B cell (primary cell): ENCODE results near the gene GALNT17. TPM values are rescaled to one million over a fixed set of nuclear protein-coding genes. Genes with fewer than 3 reads are reported as not detected.

Experiments used
- ATAC-seq: fragments of 200-7000 bp; cut with Tn5 transposase; one replicate; pipeline ENCODE4 v1.10.0; 2021; ENCODE audit warnings: low read depth, mild to moderate bottlenecking, moderate number of reproducible peaks, moderate library complexity
- CTCF ChIA-PET: fragments of 350-600 bp; sonication (Branson Sonifier 250); formaldehyde crosslinking; loops from one replicate; lab custom pipeline; 2021; ENCODE audit warnings: antibody characterized with exemption, inconsistent platforms; lab: Charles Lee
- POLR2A ChIA-PET: fragments of 350-600 bp; sonication (Branson Sonifier 250); formaldehyde crosslinking; loops from one replicate; lab custom pipeline; 2021; ENCODE audit warnings: antibody characterized with exemption; lab: Charles Lee
- DNase-seq: peaks from one replicate; pipeline ENCODE4 v3.0.0; 2013
- H2AFZ ChIP-seq: 2 replicates; pipeline ENCODE4 v1.6.1; 2012; ENCODE audit warnings: mild to moderate bottlenecking, low read depth, low read length; ENCODE audit not compliant: insufficient read depth, poor library complexity, severe bottlenecking
- H3K27ac ChIP-seq, 2 donors: 1 replicate in 1 of 2; 2 replicates in 1 of 2; pipeline ENCODE4 v1.5.1; 2012 to 2013; ENCODE audit warnings: low read length in 2 of 2, mild to moderate bottlenecking in 2 of 2, moderate library complexity in 1 of 2
- H3K27me3 ChIP-seq, 4 experiments: fragments of 200-600 bp in 1 of 4; sonication (generic) in 1 of 4; replicated peaks in 1 of 4; 1 replicate in 2 of 4; 2 replicates in 2 of 4; pipeline versions ENCODE4 v1.6.1 to v1.7.0; 2013 to 2016; ENCODE audit warnings: low read length in 3 of 4, mild to moderate bottlenecking in 2 of 4, mixed read lengths in 1 of 4, moderate library complexity in 1 of 4; ENCODE audit not compliant: insufficient read depth in 4 of 4, control insufficient read depth in 3 of 4; ENCODE audit errors: control extremely low read depth in 1 of 4
- H3K36me3 ChIP-seq, 2 experiments: replicated peaks in 1 of 2; 1 replicate in 1 of 2; 2 replicates in 1 of 2; pipeline versions ENCODE4 v1.6.1 to v1.7.1; 2013; ENCODE audit warnings: low read length in 1 of 2; ENCODE audit not compliant: insufficient read depth in 2 of 2, control insufficient read depth in 1 of 2; ENCODE audit errors: control extremely low read depth in 1 of 2, extremely low read depth in 1 of 2
- H3K4me1 ChIP-seq, 2 donors: fragments of 200-600 bp in 1 of 2; sonication (generic) in 1 of 2; 1 replicate in 1 of 2; 2 replicates in 1 of 2; pipeline versions ENCODE4 v1.5.1 to v1.6.1; 2013 to 2017; ENCODE audit warnings: low read length in 2 of 2; ENCODE audit not compliant: control insufficient read depth in 2 of 2, insufficient read depth in 2 of 2
- H3K4me2 ChIP-seq: replicated peaks from 2 replicates; pipeline ENCODE3; 2012; ENCODE audit warnings: mild to moderate bottlenecking, low read depth, low read length; ENCODE audit not compliant: poor library complexity, severe bottlenecking
- H3K4me3 ChIP-seq, 5 experiments: fragments of 200-600 bp in 1 of 5; sonication (generic) in 1 of 5; 1 replicate in 3 of 5; 2 replicates in 2 of 5; pipeline versions ENCODE4 v1.5.1 to v1.7.0; 2011 to 2016; ENCODE audit warnings: low read length in 4 of 5, mild to moderate bottlenecking in 4 of 5, low read depth in 2 of 5, control low read depth in 1 of 5, moderate library complexity in 1 of 5; ENCODE audit not compliant: insufficient read depth in 1 of 5; ENCODE audit errors: control extremely low read depth in 1 of 5, extremely low read depth in 1 of 5
- H3K79me2 ChIP-seq: fragments of 200-600 bp; sonication (generic); one replicate; pipeline ENCODE4 v1.6.0; 2016; ENCODE audit warnings: low read length; ENCODE audit not compliant: control insufficient read depth, insufficient read depth
- H3K9ac ChIP-seq: fragments of 200-600 bp; sonication (generic); 2 replicates; pipeline ENCODE4 v1.6.1; 2017; ENCODE audit warnings: mild to moderate bottlenecking, low read length, moderate library complexity
- H3K9me3 ChIP-seq, 3 donors: one replicate each; pipeline versions ENCODE4 v1.6.1 to v1.7.1; 2013; ENCODE audit warnings: low read length in 2 of 3; ENCODE audit not compliant: control insufficient read depth in 2 of 3, insufficient read depth in 1 of 3; ENCODE audit errors: control extremely low read depth in 1 of 3
- H4K20me1 ChIP-seq: 2 replicates; pipeline ENCODE4 v1.6.0; 2012; ENCODE audit warnings: mild to moderate bottlenecking, low read length; ENCODE audit not compliant: insufficient read depth, control insufficient read depth, poor library complexity, severe bottlenecking
- H3K27ac Mint-ChIP-seq: one replicate; pipeline ENCODE4 v1.8.0; 2021; ENCODE audit warnings: mixed read lengths
- H3K27me3 Mint-ChIP-seq: one replicate; pipeline ENCODE4 v1.8.0; 2021; ENCODE audit warnings: mixed read lengths
- H3K4me1 Mint-ChIP-seq: one replicate; pipeline ENCODE4 v1.8.0; 2021; ENCODE audit warnings: mixed read lengths
- H3K4me3 Mint-ChIP-seq: one replicate; pipeline ENCODE4 v1.8.0; 2021; ENCODE audit warnings: mixed read lengths
- H3K9me3 Mint-ChIP-seq: one replicate; pipeline ENCODE4 v1.8.0; 2022; ENCODE audit warnings: mixed read lengths; ENCODE audit not compliant: insufficient read depth
- EZH2 ChIP-seq: IDR thresholded peaks from 2 replicates; pipeline ENCODE4 v1.6.1; 2012; ENCODE audit warnings: borderline replicate concordance, low read depth, mild to moderate bottlenecking, moderate library complexity, low read length; ENCODE audit not compliant: insufficient read depth, poor library complexity, severe bottlenecking
- WGBS: methylation state at CpG from one replicate; pipeline ENCODE4 v1.1.5; 2013; ENCODE audit warnings: missing lambda C conversion rate; ENCODE audit not compliant: insufficient coverage; 5-methylcytosine and 5-hydroxymethylcytosine counted together
- intact Hi-C: fragments of 100-400 bp; cut with micrococcal nuclease; formaldehyde crosslinking; loops from one replicate; pipeline ENCODE4 v1.10.0; 2022
- polyA plus RNA-seq: library from polyadenylated mRNA; depleted of rRNA; stranded (reverse); fragments of >200 nt; gene quantifications from 2 replicates; pipeline ENCODE4 v1.2.3, GENCODE V29; 2012
- total RNA-seq, 2 donors: library from RNA; stranded (reverse); fragments of 120-200 nt in 1 of 2; gene quantifications; 1 replicate in 1 of 2; 2 replicates in 1 of 2; pipeline versions ENCODE4 v1.2.3 to v1.2.4, GENCODE V29; 2013 to 2022
- TF ChIP-seq, protein P1 (sequence below): fragments of 200-600 bp; IDR thresholded peaks from one replicate; pipeline ENCODE4 v1.8.0; 2022; ENCODE audit warnings: antibody characterized with exemption, mild to moderate bottlenecking

Gene GALNT17
- total and polyA plus RNA-seq, 2 donors (not counting 1 experiment from before 2014, with no cell fraction given): not detected

DNA sequence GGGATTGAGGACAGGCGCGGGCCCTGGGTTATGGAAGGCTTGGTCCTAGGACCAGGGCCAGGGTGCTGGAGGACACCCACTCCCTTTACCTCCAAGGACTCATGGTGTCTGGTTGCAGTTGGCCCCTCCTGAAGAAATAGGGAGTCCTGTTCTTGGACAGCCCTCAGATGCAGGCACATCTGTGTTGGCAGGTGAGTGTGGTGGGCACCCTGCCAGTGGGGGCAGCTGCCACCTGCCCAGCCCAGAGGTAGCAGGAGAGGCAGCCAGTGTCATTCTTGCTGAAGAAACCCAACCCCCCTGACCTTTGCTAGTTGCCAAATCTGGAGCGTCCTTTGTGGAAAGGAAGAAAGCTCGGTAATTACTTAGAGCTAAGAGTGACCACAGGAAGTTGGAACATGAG, 8.3 kb downstream of the GALNT17 start:
- Histone ChIP-seq H3K4me2 (no peak overlapping the region), H2AFZ (no peak overlapping the region), H4K20me1 (no peaks in the 10 kb centered on the region), H3K4me3 (no peak overlapping the region), H3K9ac (no peak overlapping the region), H3K9me3 (peaks cover 0 to 23% (median 0%) of the 10 kb centered on the region in 3 donors), H3K27me3 (no peaks in the 10 kb centered on the region), H3K36me3 (no peaks in the 10 kb centered on the region), H3K27ac (no peak overlapping the region), H3K4me1 (no peaks in the 10 kb centered on the region), H3K79me2 (no peaks in the 10 kb centered on the region)
- H3K27ac Mint-ChIP-seq: no peak overlapping the region
- ChIA-PET POLR2A (no interaction called here), CTCF (no interaction called here)
- H3K27me3 Mint-ChIP-seq: no peaks in the 10 kb centered on the region
- H3K9me3 Mint-ChIP-seq: peaks cover 6% of the 10 kb centered on the region
- ATAC-seq: no peak
- no peak for DNase-seq
- intact Hi-C loops: no loop called here
- WGBS: 65% methylated on average over 4 of the region's 4 CpGs
- TF ChIP-seq, protein P1, sequence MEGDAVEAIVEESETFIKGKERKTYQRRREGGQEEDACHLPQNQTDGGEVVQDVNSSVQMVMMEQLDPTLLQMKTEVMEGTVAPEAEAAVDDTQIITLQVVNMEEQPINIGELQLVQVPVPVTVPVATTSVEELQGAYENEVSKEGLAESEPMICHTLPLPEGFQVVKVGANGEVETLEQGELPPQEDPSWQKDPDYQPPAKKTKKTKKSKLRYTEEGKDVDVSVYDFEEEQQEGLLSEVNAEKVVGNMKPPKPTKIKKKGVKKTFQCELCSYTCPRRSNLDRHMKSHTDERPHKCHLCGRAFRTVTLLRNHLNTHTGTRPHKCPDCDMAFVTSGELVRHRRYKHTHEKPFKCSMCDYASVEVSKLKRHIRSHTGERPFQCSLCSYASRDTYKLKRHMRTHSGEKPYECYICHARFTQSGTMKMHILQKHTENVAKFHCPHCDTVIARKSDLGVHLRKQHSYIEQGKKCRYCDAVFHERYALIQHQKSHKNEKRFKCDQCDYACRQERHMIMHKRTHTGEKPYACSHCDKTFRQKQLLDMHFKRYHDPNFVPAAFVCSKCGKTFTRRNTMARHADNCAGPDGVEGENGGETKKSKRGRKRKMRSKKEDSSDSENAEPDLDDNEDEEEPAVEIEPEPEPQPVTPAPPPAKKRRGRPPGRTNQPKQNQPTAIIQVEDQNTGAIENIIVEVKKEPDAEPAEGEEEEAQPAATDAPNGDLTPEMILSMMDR: no peak
- no peak for TF ChIP-seq EZH2
- H3K4me3 Mint-ChIP-seq: no peak overlapping the region
- H3K4me1 Mint-ChIP-seq: no peaks in the 10 kb centered on the region

DNA sequence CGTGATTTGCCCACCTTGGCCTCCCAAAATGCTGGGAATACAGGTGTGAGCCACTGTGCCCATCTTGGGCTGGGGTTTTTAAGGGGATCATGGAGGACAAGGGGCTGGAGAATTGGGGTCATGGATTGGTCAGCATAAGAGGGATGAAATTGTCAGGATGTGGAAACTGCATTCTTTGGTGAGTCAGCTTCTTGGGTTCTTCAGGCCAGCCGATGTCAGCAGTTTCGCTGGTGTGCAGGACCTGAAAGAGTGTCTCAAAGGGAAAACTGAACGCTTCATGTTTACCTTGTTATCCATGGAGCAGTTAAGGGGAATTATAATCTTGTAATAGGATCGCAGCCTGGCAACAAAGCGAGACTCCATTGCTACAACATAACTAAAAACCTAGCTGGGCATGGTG, 13.0 kb downstream of the GALNT17 start:
- Histone ChIP-seq H3K36me3 (no peaks in the 10 kb centered on the region), H3K9me3 (peaks cover 0 to 36% (median 0%) of the 10 kb centered on the region in 3 donors), H3K4me1 (no peaks in the 10 kb centered on the region), H3K27me3 (no peaks in the 10 kb centered on the region), H4K20me1 (no peaks in the 10 kb centered on the region), H3K4me3 (no peak overlapping the region), H3K27ac (no peak overlapping the region), H3K4me2 (no peak overlapping the region), H3K79me2 (no peaks in the 10 kb centered on the region), H2AFZ (no peak overlapping the region), H3K9ac (no peak overlapping the region)
- H3K27ac Mint-ChIP-seq: no peak overlapping the region
- intact Hi-C loops: no loop called here
- no peaks in the 10 kb centered on the region for H3K4me1 Mint-ChIP-seq
- DNase-seq (no peak), ATAC-seq (no peak)
- no peaks in the 10 kb centered on the region for H3K27me3 Mint-ChIP-seq
- TF ChIP-seq EZH2: no peak
- TF ChIP-seq, protein P1: no peak
- WGBS: 81% methylated on average over 3 of the region's 6 CpGs
- H3K9me3 Mint-ChIP-seq: peaks cover 9% of the 10 kb centered on the region
- POLR2A ChIA-PET: no interaction called here
- CTCF ChIA-PET: no interaction called here
- no peak overlapping the region for H3K4me3 Mint-ChIP-seq
